GM19328 (cell line): ENCODE measurements around the gene KRT7.

Experiments
- ATAC-seq: cut with Tn5 transposase; IDR thresholded peaks from one replicate; pipeline ENCODE4 v1.9.1; 2021; ENCODE audit warnings: mild to moderate bottlenecking, moderate library complexity; ENCODE audit not compliant: unreplicated experiment

The KRT7 gene

DNA sequence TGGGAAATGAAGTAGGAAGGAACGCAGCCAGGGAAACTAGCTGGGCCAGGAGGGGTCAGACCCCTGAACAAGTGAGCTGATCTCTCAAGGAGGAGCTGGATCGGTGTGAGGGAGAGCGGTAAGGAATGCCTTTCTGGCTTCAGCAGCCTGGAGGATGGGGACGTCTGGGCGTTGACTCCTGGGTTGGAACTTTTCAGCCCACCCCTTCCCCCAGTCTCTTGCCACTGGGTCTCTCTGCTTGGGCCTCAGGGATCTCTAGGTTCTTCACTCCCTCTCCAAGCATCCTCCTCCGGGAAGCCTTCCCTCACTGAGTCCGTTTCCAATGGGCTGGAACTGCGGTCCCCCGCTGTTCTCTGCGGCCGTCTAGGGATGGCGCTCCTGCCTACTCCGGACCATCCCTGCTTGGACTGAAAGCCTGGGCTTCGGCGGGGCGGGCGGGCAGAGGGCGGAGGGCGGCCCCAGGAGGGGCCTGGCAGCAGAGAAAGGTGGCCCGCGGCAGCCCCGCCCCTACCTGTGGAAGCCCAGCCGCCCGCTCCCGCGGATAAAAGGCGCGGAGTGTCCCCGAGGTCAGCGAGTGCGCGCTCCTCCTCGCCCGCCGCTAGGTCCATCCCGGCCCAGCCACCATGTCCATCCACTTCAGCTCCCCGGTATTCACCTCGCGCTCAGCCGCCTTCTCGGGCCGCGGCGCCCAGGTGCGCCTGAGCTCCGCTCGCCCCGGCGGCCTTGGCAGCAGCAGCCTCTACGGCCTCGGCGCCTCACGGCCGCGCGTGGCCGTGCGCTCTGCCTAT, at the start of gene KRT7:
KRT7 (plus strand) TSS at position 570 of the 788 bp plus-strand sequence; CDS start at position 624, 54 bp downstream.
- no peak for ATAC-seq

DNA sequence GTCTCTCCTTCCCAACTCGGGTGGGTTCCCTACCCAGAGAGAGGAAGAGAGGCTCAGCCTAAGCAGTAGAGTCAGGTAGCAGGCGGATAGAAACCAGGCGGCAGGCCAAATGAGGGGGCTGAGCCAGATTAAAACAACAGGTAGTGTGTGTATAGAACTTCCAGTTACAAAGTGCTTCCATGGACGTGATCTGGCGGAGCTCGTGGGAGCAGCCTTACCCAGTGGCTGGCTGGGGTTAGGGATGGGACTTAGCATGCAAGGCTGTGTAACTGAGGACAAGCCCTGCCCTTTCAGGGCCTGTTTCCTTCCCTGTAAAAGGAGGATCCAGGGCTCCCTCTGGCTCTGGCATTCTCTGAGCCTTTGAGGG, 49.5 kb upstream of the KRT7 start:
- ATAC-seq: no peak

DNA sequence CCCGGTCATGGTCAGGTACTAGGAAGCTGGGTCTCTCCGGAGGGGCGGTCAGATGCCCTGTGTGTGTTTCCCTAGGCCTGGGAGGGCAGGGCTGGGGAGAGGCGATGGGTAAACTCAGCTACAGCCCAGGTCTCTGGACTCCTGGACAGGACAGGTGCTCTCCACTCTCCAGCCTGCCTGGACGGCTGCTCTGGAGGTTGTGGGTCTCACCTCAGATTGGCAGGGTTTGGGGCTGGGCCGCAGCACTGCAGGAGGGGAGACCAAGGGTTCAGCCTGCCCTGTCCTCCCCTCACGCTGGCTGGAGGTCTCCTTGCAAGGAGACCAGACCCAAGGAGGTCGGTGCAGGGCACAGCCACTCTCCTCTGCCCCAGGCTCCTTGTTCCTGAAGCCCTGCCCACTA, 49.1 kb upstream of the KRT7 start:
- ATAC-seq: no peak

DNA sequence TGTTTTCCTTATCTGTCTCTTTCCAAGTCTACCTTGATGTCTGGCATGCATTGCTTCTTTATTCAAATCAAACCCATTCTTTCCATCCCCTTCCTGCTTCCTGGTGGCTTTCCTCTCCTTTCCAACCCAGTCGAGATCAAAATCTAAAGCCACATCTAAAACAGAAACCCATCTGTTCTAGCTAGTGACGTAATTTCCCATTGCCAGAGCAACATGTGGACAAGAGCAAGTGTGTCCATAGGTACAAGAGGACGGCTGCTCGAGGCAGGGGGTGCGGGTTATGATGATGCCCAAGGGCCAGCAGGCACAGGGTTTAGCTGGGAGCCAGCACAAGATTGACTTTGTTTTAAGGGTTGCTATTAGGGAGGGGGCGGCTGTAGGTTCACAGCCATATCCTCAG, 48.2 kb upstream of the KRT7 start:
- ATAC-seq: no peak

DNA sequence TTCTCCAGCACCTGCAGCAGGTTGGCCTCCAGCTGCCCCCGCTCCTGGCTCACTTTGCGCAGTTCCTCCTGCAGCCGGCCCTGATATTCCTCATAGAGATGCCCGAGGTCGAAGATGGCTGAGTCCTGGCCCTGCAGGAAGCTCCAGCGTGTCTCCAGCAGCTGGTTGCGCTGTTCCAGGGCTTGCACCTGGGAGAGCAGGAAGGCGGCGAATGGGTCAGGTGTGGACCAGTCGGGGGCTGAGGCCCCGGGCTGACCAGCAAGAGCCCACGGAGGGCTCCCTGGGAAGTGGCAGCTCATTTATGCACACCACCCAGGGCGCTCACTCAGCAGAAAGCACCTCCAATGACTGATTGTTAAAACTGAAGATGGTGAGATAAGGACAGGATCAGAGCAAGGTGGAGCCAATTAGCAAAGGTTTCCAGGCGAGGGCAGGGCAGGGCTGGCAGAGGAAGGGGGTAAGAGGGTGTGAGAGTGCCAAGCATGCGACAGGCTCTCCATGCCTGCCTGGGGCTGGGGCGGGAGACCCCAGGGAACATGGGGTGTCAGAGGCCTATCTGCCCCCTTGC, 47.6 kb upstream of the KRT7 start:
- ATAC-seq: no peak

DNA sequence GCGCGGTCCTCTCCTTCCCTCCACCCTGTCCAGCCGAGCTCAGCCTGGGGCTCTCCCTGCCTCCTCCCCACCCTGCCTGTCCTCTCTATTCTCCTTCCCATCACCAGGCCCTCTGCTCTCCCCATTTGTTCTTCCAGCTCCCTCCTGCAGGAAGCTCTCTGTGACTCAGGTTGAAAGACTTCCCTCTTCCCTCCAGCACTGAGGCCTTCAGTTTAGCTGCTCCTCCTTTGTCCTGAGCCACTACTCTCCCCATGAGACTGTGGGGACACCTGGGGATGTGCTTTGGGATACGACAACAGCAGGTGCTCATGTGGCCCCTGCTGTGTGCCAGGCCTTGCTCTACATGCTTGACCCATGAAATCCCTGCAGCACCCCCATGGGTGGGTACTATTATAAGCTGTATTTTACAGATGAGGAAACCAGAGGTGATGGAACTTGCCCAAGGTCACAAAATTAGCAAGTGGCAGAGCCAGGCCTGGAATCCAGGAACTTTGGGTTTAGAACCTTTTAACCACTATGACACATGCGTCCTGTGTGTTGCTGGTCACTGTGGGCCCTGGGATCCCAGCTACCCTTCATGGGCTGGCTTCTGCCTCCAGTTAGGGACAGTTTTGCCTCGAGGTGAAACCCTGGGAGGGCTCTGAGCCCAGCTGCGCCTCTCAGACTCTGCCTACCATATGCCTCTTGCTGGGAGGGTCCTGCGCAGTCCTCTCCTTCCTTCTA, 46.8 kb upstream of the KRT7 start:
- no peak for ATAC-seq

DNA sequence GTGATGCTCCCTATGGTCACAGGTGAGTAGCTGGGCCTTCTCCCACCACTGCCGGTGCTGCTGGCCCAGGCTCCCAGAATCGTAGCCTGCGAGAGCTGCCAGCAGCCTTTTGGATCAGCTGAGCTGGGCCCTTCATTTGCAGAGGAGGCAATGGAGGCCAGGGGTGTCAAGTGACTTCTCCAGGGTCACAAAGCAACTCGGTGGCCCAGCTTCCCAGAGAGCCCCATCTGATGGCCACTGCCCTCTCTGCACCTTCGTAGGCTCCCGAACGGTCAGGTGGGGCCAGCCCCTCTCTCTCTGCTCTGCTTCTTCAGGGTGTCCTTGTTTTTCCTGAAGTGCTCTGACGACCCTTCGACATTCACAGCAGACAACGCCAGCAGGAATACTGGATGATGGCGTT, 45.8 kb upstream of the KRT7 start:
- no peak for ATAC-seq

DNA sequence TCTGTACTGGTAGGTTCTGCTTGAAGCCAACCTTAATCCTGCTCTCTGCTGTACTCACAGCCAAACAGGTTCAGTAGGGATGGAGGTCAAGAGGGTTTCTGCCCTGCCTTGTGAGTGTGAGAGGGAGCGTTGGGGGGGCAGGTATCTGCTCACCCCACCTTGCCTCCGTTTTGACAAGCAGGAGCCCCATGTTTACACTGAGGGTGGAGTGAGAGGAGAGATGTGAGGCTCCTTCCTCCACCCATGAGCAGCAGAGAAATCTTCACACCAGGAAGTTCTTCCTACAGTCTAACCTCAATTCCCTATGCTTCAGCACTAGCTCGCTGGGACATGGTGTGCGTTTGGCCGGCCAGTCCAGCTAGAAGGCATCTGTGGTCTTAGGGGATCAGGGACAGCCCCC, 45.4 kb upstream of the KRT7 start:
- no peak for ATAC-seq

DNA sequence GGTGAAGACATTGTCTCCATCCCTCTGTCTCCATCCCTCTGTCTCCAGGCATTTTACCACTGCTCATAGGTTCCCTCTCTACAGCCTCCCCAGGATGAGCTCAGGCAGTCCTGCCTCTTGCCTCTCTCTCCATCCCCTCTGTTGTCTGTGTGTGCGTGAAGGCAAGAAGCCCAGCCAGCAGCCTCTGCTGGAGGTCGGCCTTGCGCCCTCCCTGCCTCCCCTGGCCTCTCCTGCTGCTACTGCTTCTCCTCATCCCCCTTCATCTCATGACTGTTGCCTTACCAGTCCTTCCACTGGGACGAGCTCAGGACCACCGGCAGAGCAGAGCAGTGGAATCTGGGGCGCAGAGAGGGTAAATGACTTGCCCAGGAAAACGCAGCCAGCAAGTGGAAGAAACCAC, 44.4 kb upstream of the KRT7 start:
- ATAC-seq: no peak

DNA sequence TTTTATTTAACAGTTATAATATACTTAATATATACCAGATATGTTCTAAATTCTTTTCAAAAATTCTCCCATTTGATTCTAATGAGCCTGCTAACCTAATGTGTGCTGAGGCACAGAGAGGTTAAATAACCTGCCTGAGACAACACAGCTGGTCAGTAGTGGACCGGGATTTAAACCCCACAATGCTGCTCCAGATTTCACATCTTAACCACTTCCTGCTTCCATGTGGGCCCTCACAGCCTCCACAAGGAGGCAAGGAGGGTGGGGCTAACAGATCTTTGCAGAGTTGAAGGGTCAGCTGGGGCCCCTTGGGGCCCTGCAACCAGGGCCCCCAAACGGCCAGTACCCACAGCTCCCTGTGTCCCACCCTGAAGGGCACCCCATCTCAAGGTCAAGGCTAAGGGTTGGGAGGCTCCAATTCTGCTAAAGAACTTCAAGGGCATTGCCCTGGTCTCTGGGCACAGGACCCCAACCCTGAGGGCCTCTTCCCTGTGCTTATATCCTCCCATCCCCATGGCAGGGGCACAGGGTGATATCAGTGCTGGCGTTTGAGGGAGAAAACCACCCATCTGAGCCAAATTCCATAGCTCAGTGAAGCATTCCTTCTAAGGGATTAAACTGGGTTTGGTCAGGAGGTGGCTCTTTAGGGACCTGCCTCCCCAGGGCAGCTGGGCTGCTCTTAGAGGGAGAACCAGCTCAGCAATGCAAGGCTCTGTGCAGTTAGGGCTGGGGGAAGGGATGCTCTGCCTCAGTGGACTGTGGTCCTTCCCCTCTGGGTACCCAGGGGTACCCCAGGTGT, 43.5 kb upstream of the KRT7 start:
- no peak for ATAC-seq

DNA sequence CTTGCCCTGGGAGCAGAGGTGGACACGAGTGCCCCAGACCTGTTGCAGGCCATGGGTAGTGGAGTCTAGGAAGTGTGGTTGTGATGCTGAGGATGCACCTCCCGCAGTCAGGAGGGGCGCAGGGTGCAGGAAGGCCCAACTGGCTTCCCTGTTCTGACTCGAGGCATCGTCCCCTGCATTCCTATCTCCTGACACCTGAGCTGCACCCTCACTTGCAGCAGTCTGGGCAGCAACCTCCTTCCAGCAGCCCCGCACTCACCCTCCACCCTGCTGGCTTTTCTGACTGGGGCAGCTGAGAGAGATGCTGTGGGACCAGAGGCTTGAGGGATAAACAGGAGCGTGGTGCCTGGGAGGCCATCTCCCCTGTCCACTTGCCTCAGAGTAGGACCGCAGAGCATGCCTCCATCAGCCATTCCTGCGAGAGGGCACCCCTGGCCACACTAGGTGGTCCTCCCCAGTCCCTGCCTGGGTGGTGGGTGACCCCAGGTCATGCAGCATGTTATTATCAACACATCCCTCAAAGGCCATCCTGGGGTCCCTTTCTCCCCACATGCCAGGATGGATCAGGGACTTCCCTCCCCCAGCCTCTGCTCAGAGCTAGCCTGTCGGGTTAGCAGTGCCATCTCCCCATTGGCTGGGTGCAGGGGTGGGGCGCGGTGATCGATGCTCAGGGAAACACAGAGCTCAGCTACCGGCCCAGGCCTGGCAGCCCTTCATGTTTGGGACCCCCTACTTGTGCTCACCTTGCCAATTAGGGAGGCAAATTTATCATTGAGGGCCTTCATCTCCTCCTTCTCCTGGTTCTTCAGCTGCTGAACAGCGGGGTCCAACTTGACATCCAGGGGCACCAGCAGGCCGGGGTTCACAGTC, 41.9 kb upstream of the KRT7 start:
- no peak for ATAC-seq

DNA sequence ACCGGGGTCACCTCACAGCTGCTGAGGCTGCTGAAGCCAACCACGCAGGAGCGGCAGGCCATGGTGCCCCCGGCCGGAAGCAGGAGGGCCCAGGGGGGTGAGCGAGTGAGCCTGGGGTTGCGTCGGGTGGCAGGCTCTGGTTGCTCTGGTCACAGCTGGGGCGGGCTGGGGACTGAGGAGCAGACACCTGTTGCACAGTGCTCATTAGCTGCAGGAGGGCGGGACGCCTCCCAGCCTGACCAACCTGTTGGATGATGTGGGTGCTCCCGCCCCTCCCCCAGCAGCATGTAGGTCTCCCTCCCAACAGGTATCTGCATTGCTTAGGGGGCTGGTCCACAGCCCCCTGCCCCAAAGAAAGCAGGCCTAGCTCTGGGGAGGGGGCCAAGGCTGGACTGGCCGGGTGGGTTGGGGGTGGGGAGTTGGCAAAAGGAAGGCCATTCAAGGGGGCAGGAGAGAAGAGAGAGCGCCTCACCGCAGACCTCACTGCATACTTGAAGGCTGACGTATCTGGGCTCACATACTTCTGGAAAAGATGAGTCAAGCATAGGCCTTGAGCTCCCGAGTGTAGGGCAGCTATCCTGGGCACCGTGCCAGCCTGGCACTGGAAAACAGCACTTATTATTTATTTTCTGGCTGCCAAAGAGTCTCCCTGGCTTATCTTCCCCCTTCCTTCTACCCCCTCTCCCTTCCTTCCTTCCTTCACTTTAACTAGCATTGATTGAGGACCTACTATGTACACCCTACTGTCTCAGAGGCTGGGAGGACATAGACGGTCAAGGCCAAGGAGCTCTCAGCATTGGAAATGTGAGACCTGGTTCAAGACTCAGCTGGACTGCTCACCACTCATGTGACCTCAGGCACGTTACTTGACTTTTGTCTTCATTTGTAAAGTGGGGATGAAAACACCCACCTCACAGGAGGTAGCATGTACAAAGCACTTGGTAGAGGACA, 40.9 kb upstream of the KRT7 start, which contains the start of gene KRT80:
KRT80 (minus strand) TSS at position 174 of the 951 bp plus-strand sequence; CDS start at position 62, 112 bp downstream.
- ATAC-seq: no peak

DNA sequence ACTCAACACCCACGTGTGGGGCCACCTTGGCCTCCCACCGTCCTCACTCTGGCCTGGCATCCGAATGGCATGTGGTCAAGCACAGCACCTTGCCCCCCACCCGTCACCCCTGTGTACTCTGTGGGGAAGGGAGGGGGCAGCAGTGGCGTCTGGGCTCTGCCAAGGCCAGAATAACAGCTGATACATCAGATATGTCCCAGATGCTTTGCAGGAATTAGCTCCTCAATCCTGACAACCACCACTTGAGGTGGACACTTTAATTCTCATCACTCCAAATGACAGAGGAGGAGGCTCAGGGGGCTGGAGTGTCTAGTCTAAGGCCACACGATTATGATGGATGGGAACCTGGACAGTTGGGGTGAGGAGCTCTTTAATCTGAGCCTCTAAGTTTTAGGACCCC, 39.5 kb upstream of the KRT7 start:
- ATAC-seq: no peak

DNA sequence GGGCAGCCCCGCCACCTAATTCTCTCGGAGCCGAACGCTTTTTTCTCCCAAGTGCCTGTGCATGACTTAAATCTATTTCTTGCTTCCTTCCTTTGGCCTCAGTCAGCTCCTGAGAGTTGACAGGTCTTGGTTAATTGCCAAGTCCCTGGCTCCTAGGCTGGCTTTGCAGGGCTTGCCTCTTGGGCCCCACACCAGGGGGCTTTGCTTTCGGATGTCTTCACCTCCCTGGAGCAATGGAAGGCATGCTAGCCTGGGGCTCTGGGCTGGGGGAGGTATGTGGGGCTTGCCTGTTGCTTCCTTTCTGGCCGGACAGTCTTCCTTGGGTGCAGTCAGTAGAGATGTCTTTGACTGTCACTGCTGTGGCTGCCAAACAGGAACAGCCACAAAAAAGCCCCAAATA, 39.1 kb upstream of the KRT7 start:
- no peak for ATAC-seq

DNA sequence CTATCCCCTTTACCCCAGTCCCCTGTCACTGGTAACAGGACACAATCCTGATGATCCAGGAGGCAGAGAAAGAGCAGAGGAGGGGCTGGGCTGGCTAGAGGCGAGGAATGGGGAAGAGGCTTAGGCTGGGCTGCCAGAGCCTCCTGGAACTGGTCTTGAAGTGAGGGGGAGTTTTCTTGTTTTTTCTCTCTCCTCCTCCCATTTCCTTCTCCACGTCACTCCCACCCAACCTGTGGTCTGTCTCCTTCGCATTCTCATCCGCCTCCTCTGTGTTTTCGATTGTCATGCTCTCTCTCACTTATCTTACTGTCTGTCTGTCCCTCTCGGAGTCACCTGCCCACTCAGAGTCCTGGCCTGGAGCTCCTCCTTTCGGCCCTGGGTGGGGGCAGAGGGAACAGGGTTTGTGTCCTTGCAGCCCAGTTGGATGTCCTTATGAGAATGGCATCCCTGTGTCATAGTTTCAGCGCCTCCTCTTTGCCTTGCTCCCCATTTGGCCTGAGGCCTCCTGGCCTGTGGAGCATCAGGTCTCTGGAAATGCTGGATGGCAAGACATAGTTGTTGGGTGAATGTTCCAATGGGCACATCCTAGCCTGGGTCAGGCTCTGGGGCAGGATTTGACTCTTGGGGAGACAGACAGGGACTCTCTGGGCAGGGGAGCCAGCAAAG, 37.8 kb upstream of the KRT7 start:
- ATAC-seq: no peak

DNA sequence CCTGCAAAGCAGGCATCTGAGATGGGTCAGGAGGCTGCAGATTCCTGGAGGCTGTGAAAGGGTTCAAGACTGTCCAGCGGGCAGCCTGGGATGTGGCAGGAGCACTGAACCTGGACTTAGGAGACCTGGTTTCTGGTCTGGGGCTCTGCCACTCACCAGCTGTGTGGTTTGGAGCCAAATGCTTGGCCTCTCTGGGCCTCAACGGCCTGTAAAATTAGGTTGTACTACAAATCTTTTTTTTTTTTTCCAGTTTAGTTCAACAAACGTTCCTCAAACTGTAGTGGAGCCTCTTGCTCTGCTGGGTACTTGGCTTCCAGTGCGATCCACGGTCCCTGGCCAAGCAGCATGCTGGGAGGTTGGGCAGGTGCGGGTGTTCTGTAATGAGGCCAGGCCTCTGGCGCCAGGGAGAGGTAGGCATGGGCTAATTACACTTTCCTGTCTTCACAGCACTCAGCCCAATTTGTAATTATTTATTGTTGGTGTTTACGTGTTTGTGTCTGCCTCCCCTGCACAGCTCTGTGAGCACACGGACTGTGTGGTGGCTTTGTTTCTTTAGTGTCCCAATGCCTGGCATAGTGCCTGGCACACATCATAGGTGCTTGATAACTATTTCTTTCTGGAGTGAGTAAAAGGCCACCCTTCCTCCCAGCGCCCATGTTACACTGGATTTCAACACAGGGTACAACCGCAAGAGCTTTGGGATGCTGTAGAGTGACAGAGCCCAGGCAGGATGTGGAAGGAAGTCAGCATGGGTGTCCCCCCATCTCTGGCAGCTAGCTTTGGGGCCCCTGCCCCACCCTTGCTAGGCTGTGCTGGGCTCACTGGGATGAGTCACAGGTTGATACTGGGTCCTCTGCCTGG, 35.4 kb upstream of the KRT7 start:
- ATAC-seq: no peak

DNA sequence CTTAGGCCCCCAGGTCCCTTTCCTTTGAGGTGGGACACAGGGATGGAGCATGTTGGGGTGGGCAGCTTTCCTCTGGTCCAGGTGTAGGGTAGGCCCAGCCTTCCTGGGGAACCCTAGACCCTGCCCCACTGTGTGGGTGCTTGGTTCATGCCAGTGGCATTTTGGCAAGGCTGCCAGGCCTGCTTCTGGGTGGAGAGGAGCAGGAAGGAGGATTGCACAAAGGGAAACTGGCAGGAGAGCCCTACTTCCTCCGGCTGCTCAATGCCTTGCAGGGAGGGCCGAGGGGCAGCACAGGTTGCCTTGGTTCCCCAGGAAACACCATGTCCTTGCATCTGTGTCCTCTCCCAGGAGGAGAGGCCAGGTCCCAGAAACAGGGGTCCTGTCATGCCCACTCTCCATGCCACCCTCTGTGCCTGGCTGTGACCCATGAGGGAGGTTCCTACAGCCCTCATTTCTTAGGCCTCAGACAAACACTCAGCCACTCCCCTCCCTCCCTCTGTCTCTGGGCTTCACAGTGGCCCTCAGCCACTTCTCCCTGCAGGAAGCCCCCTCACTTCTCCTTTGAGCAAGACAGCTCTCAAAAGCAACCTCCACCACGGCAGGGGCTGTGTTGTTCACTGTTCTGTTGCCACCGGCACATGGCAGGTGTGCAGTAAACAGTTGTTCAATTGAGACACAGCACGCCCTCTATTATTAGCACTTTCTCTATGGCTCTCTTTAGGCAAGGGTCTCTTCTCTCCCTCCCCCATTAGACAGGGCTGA, 34.4 kb upstream of the KRT7 start:
- ATAC-seq: no peak
